ENCODE results near the gene RAB15.
A peak's percentile ranks its signal among the peaks of the same experiment; 100 is the strongest.

DNA sequence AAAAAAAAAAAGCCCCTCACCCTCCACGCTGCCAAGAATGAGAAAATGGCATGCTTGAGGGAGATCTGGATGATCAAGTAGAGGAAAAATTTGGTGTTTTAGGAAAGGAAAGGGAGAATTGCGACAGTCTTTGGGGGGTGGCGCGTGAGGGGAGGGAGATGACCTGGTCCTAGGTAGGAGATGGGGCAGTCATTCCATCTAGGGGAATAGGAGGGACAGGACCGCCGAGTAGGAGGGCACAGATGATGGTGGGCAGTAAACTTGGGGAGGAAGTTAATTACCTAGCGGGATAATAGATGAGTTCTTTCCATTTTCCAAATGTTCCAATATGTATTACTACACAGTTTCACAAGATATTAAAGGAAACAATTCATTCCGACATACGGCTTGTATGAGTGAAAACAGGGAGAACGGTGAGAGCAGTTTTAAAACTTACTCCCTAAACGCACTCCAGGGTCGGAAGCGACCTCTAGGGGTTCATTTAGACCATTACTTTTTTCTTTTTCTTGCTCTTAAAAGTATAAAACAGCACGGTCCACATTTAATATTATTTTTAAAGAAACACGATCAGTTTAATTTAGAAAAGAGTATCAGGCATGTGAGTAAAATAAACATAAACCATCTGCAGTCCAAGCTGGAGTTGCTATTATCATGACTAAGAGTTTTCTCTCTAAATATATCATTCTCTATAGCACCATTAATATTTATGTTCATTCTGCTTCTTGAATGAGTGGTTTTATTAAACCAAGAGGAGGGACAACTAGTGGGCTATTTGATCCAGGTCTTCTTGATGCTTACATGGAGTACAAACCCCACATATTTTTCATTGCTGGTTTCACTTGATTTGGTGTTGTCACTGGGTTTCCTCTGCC is 11.5 kb upstream of the RAB15 start:
- TF ChIP-seq, protein P1, sequence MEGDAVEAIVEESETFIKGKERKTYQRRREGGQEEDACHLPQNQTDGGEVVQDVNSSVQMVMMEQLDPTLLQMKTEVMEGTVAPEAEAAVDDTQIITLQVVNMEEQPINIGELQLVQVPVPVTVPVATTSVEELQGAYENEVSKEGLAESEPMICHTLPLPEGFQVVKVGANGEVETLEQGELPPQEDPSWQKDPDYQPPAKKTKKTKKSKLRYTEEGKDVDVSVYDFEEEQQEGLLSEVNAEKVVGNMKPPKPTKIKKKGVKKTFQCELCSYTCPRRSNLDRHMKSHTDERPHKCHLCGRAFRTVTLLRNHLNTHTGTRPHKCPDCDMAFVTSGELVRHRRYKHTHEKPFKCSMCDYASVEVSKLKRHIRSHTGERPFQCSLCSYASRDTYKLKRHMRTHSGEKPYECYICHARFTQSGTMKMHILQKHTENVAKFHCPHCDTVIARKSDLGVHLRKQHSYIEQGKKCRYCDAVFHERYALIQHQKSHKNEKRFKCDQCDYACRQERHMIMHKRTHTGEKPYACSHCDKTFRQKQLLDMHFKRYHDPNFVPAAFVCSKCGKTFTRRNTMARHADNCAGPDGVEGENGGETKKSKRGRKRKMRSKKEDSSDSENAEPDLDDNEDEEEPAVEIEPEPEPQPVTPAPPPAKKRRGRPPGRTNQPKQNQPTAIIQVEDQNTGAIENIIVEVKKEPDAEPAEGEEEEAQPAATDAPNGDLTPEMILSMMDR (optimal IDR thresholded peaks at IDR 0.05 in 1 of 3, IDR thresholded peaks at IDR 0.05 in 1 of 3, conservative IDR thresholded peaks at IDR 0.05 in 1 of 3; ENCODE audit: extremely low read depth in 1 of 3, insufficient read depth in 2 of 3, low read length in 3 of 3): peak; percentile 54 to 60 (median 55)
- no peak for TF ChIP-seq EZH2 (IDR thresholded peaks at IDR 0.05; ENCODE audit: low read length)

All from keratinocyte (primary cell).